ENCODE data around the gene CYFIP2. TPM values are rescaled to one million over a fixed set of nuclear protein-coding genes. Genes with fewer than 3 reads are reported as not detected.

CYFIP2 gene
- total and polyA plus RNA-seq, 2 of the 8 experiments (the other 6 are each of a cell fraction or from before 2014, with no cell fraction given), result 45.1 to 80.6 TPM

DNA sequence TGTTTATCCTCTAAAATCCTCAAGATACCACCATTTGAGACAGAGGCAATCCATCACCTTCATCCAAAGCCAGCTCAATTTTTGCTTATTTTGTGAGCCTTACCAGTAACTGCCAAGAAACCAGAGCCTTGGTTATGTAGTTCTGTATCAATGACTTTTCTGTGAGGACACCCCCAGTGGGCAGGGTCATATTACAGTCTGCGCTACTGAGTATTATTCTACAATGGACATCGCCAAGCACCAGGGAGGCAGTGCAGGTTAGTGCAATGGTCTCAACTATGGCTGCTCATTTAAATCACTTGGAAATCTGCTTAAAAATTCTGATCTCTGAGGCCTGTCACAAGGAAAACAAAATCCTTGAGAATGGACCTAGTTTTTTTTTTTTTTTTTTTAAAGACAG, 103.6 kb downstream of the CYFIP2 start (continued):
- TF ChIP-seq MAFK (IDR thresholded peaks at IDR 0.05; ENCODE audit: low read depth, low read length) (no peak), SAP30 (IDR thresholded peaks at IDR 0.05; ENCODE audit: insufficient read depth, insufficient replicate concordance, low read length) (no peak), GABPA (IDR thresholded peaks at IDR 0.05; ENCODE audit: borderline replicate concordance, insufficient read depth, low read length) (no peak), SRF (IDR thresholded peaks at IDR 0.05; ENCODE audit: low read depth, low read length) (no peak)

Data from H1 (cell line).